ENCODE data around the gene LIN7A.
"Not testable (repeated sequence)": the region's sequence is repeated elsewhere in the genome, so short reads cannot be mapped to it uniquely, and the experiment has no call there.

The LIN7A gene

DNA sequence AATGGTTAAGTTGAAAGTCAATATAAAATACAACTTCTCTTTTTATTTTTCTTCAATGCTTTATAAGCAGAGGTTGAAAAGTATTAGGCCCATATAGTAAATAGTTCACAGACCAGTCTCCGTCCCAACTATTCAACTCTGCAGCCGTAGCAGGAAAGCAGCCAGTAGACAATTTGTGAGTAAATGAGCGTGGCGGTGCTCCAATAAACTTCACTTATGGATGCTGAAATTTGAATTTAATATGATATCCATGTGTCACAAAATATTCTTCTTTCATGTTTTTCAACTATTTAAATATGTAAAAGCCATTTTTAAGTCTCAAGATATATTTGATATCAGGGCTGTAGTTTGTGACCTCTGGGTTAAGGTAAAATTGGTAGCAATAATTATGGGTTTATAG is 17.7 kb downstream of the LIN7A start:
- no peak for DNase-seq (ENCODE audit: low read depth)

DNA sequence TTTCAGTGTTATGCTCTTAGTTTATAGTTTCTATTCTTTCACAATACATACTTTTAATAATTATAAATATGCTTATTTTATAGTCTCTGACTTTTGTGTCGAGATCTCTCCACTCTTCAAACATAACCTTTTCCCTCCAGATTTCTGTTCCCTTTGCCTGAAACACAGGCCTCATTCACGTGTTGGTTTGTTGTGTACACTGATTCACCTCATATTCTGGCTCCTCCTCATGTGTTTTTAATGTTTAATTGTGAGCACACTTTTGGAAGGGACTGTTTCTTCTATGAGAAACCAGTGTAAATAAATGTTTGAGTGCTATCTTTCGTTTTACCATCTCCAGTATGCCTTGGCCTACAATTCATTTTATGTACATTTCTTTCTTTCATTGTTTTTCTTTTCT is 20.1 kb downstream of the LIN7A start:
- no peak for DNase-seq (ENCODE audit: low read depth)

GRCh38 chr12:80912901-80913770 is 24.6 kb downstream of the LIN7A start:
- DNase-seq (ENCODE audit: low read depth): no peak

DNA sequence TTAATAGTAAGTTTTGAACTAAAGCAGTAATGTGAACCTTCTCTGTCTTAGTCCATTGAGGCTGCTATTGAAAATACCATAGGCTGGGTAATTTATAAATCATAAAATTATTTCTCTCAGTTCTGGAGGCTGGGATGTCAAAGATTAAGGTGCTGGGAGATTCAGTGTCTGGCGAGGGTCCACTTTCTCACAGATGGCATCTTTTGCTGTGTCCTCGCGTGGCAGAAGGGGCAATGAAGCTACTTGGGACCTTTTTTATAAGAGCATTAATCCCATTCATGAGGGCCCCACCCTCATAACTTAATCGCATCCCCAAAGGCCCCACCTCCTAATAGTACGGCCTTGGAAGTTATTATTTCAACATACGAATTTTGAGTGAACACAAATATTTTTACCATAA is 28.4 kb downstream of the LIN7A start:
- DNase-seq (ENCODE audit: low read depth): no peak

DNA sequence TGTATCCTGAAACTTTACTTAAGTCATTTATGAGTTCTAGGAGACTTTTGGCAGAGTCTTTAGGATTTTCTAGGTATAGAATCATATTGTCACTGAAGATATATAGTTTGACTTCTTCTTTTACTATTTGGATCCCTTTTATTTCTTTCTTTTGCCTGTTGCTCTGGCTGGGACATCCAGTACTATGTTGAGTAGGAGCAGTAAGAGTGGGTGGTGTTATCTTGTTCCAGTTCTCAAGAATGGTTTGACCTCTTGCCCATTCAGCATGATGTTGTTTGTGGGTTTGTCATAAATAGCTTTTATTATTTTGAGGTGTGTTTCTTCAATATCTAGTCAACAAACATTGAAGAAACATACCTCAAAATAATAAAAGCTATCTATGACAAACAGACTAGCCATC is 35.0 kb downstream of the LIN7A start:
- no peak for DNase-seq (ENCODE audit: low read depth)

- no peak for DNase-seq (ENCODE audit: low read depth)
Measured at GRCh38 chr12:80901661-80902060, 36.1 kb downstream of the LIN7A start.

- no peak for DNase-seq (ENCODE audit: low read depth)
Measured at GRCh38 chr12:80895240-80895639, 42.5 kb downstream of the LIN7A start.

DNA sequence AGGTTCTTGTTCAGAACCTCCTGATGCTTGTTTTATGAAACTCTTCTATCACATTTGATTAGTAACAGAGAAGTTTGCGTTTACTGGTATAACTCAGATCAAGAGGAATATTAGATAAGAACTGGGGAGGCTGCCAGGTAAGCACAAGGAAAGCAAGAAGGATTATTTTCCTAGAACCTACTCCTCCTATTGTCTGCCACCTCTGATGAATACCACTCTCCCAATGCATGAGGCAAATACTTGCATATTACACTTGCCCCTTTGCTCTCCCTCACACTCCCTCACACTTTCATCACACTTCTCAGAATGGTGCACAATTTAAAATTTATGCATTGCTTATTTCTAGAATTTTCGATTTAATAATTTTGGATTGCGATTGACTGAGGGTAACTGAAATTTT is 43.6 kb downstream of the LIN7A start:
- no peak for DNase-seq (ENCODE audit: low read depth)

DNA sequence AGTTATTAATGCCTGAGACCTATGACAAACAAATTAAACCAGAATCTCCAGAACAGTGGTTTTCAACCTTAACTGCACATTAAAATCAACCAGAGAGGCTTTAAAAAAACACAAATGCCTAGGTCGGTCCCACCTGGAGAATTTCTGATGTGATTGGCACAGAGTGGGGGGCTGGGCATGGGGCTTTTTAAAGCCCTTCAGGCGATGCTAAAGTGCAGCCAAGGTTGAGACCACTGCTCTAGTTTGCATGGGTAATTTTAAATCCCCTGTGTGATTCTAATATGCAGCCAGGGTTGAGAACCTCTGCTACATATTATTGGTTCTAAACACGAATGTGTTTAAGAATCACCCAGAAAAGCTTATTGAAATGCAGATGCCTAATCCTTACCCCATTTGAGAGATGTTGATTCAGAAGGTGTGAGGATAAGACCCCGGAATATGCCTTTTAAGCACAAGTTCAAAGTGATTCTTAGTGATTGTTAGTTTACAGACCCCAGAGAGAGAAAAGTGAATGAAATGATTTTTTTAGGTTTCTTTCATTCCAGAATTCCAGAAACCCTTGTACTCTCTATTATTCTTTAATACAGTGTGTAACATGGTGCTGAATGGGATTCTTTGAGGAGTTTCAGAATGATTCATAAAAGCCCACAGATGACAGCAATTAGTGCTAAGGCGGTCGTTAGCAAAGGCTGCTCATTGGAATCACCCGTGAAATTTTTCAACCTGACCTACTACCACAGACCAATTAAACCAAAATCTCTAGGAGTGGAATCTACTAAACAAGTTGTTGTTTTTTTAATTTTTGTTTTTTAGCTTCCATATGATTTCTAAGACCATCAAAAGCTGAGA is 44.9 kb downstream of the LIN7A start:
- DNase-seq (ENCODE audit: low read depth): no peak

DNA sequence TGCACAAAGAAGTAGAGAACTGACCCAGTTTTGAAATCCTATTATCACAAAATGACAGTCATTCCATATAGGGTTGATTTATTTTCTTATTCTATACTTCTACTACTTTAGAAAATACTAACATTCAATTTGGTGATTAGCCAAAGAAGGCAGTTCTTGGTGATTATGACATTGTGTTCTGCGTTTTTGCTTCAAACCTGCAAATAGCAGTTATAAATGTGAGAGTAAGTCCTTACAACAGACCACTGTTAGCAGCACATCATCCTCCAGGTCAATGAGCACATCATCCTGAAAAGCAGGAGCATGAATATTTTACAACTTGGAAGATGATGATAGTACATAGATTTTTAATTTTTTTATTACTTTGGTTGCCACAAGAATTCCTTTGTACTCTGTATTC is 53.1 kb downstream of the LIN7A start:
- no peak for DNase-seq (ENCODE audit: low read depth)

DNA sequence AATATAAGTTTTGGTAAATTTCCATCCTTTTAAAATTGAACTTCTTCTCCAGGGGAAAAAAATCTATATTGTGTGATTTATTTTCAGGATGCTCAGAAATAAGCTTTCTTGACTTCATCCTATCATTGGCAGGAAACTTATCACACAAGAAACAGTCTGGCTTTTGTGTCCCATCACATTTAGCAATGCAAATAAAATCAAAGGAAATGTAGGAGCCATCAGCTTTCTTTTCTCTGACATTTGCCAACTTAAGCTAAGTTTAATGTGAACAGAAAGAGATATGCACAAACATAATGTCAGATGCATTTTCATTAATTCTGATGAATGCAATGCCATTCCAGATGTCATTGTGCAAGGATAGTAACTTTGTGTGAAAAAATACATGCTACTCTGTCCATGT is 56.6 kb downstream of the LIN7A start:
- no peak for DNase-seq (ENCODE audit: low read depth)

DNA sequence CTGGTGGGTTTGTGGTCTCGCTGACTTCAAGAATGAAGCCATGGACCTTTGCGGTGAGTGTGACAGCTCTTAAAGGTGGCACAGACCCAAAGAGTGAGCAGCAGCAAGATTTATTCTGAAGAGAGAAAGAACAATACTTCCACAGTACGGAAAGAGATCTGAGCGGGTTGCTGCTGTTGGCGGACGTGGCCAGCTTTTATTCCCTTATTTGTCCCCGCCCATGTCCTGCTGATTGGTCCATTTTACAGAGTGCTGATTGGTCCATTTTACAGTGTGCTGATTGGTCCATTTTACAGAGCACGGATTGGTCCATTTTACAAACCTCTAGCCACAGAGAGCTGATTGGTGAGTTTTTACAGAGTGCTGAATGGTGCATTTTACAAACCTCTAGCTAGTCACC is 59.3 kb downstream of the LIN7A start:
- not testable (repeated sequence) for DNase-seq (ENCODE audit: low read depth)

DNA sequence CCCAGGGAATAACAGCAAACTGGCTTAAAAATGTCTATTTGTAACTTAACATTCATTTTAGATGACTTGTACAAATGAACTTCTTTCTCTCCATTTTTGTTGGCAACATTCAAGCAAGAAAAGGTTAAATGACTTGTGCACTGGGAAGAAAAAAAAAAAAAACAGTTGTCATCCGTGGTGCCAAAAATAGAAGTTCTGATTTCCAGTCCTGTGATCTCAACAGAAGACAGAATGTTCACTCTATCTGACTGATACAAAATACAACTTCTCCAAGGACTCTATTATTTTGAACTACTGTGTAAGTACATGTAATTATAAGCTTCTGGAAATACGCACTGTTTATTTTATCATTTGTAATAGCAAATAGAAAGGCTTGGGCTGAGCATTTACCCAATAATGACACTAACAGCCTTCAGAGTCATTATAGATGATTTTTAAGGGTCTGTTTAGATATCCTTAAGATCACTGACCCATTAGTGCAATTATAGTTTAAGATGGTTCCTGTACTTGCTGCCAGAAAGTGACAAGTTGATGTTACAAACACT is 59.9 kb downstream of the LIN7A start:
- DNase-seq (ENCODE audit: low read depth): no peak

DNA sequence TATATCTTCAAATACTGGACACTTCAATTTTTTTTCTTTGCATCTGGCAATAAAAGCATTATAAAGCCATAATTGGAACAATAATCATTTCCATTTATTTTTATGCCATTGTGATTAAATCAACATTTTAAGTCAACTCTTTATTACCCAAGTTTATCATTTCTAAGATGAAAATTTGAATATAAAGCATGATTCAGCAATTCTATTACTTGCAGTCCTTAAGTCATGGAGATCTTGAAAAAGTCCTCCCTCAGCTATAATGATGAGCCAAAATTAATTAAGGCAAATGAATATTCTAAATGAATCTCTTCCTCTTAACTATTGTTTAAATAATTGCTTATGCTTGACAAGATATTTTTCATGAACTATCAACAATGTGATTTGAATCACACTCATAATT is 65.7 kb downstream of the LIN7A start:
- DNase-seq (ENCODE audit: low read depth): no peak

GRCh38 chr12:80869264-80869663 is 68.5 kb downstream of the LIN7A start:
- DNase-seq (ENCODE audit: low read depth): no peak

DNA sequence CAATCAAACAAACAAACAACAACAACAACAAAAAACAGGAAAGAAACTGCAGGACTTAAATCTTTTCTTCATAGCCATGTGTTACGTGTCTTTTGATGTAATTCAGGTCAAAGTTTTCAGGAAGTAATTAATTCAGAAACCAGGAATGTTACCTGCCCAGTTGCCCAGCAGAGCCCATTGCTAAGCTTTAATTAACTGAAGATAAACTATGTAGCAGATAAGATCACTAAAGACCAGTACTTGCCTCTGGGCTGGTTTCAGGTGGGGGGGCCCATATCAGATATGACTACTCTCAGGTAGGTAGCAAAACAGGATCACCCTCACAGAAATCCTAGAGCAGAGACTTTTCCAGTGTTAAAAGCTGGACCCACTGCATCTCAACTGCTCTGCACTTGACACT is 69.2 kb downstream of the LIN7A start:
- no peak for DNase-seq (ENCODE audit: low read depth)

DNA sequence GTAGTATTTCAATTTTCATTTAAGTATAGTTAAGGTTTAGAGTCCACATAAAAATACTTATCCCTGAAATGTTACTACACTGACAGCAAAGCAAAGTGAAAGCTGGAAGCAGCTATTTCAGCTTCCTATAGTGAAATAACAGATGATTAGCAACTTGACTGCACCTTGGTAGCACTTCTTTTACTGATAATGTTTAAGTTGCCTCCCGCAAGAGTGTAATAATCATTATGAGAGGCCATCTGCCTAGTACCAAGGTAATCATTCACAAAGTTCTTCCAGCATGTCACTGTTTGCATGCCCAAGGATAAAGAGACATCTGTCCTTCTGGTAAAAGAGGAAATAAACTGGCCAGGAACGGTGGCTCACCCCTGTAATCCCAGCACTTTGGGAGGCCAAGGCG is 69.8 kb downstream of the LIN7A start:
- no peak for DNase-seq (ENCODE audit: low read depth)

GRCh38 chr12:80864046-80864735 is 73.5 kb downstream of the LIN7A start:
- no peak for DNase-seq (ENCODE audit: low read depth)

DNA sequence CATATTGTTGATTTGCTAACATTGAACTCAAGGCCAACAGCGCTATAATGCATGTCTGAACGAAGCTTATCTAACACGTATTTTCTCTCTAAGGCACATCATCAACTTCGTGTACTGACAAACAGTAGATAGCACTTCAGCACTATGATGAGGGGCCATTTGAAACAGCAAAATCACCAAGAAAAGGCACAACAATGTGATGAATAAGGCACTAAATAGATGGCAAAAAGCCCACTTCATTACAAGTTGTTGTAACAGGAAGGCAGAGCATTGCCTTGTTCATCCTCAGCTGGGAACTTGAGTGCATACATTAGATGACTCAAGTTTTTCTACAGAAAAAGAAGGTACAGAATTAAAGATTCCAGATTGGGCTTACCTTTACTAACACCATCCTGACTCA is 75.2 kb downstream of the LIN7A start:
- DNase-seq (ENCODE audit: low read depth): no peak

GRCh38 chr12:80861641-80862378 is 75.9 kb downstream of the LIN7A start:
- no peak for DNase-seq (ENCODE audit: low read depth)

GRCh38 chr12:80860928-80861327 is 76.8 kb downstream of the LIN7A start:
- DNase-seq (ENCODE audit: low read depth): no peak

DNA sequence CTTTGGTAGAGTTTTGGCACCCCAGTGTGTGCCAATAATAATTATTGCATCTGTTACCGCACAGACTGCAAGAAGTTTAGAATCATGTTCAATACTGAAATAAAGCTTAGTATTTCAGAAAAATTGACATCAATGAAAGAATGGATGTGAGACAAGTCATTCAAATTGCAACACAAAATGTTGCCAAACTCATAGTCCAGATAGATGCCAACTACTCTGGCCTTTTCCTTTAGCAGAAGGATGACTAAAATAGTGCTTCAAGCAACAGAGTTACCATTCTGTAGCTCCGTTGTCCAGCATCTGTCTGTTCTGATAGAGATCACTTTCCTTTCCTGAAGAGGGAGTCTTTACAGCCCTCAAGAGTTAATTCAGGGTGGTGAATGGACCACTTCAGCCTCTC is 77.5 kb downstream of the LIN7A start:
- no peak for DNase-seq (ENCODE audit: low read depth)

Measured in activated T-cell treated with anti-CD3 and anti-CD28 coated beads for 1 hour (primary cell).